GM19025 (cell line): ENCODE measurements around the gene TC2N.
"Not testable (repeated sequence)": the region's sequence is repeated elsewhere in the genome, so short reads cannot be mapped to it uniquely, and the experiment has no call there.

Experiments
- ATAC-seq: cut with Tn5 transposase; IDR thresholded peaks from one replicate; pipeline ENCODE4 v1.9.1; 2021; ENCODE audit warnings: mild to moderate bottlenecking, low read depth, moderate library complexity; ENCODE audit not compliant: unreplicated experiment

The TC2N gene

DNA sequence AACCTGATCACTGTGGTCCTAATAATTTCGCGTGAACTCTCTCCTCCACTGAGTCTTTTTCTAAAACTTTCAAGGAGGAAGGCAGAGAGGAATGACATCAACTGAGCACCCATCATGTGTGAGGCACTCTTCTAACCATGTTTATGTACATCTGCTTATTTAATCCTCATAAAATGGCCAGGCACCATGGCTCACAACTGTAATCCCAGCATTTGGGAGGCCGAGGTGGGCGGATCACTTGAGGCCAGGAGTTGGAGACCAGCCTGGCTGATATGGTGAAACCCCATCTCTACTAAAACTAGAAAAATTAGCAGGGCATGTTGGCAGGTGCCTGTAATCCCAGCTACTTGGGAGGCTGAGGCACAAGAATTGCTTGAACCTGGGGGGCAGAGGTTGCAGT lies 4.1 kb upstream of the TC2N start:
- not testable (repeated sequence) for ATAC-seq

DNA sequence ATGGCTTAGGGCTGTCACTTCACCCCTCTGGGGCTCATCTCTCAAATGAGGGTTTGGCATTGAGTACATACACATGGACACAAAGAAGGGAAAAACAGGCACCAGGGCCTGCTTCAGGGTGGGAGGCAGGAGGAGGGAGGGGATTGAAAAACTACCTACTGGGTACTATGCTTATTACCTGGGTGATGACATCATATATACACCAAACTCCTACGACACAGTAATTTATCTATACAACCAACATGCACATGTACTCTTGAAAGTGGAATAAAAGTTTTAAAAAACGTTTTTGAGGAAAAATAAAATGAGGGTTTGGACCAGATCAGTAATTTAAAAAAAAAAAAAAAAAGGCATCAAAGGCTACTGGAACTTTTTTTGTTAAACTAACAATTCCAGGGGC lies 3.6 kb upstream of the TC2N start:
- no peak for ATAC-seq

DNA sequence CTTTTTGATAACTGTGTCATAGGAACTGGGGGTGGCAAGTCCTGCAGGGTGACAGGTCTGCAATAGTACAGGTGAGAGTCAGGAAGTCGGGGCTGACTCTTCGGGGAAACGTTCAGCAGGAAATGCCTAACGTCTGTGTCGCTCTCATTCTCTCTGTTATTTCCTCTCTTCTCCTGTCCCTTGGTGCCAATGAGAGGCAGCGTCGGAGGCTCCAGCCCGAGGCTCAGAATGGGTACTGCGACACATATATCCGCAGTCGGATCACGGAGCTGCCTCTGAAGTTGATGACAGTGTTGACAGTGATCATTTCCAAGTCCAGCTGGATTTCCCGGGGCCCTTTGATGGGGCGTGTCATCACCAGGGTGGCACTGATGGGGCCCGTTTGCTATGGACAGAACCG lies 2.7 kb upstream of the TC2N start:
- ATAC-seq, result no peak

DNA sequence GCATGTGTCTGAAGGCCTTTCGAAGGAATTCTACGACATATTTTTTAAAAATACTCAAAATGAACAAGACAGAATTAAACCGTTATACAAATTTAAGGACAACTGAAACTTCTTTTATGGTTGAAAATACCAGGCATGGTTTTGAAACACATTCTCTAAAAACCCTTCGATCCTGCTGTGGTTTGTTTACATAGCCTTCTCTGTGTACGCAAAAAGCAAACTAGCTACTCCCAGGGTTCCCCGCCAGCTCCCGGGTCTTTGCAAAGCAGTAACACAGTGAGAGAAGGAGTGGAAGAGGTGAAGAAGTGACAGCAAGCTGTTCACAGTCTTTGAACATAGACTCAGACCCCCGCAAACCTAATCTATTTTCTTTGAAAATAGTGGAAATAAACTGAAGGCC lies 2.2 kb upstream of the TC2N start:
- ATAC-seq, result no peak

DNA sequence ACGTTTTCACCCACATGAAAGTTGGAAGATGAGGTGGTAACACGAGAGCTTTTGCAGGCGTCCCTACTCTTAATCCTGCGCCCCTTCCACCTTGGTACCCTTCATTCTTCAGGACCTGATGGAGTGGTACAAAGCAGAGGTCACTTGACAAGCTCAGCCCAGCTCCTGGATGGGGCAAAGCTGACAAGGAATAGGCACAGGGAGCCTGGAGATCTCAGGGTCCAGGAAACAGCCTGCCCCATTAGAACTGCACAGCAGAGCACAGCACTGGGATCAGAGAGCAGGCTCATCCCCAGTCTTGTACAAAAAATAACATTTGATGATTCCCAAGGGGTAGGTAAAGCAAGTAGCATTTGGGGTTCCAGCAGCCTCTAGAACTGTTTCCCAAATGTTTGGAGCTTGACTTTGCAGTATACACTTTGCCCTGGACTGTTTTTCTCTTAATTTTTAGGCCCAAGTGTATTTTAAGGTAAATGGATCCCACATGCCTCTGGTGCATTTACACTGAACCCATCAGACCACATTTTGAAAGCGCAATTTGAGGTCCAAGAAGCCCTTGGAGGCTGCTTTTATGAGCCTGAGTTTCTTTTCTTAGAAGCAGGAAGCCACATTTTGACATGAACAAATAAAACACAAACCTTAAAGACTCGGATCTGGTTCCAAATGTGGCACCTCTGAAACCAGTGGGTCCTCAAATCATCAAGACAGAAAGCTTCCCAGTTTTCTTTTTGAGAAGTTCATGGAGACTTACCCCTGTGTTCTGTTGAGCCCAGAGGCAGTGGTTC lies 633 bp downstream of the TC2N start:
- no peak for ATAC-seq

DNA sequence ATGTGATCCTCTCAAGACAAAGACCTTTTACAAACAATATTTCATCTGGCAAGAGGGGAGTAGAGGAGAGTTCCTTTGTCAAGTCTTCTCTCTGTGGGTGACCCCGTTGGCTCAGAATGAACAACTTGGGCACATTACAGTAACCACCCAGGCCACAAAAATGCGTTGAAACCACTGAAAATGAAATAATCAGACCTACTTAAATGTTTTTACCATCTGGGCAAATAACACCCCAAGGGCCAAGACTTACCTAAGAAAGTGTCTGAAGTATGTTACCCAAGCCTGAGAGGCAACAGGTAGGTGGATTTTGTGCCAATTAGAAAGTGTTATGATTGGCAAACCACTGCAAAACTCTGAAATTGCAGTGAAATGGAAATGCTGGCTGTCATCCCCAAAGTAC lies 1.3 kb downstream of the TC2N start:
- ATAC-seq, result no peak

DNA sequence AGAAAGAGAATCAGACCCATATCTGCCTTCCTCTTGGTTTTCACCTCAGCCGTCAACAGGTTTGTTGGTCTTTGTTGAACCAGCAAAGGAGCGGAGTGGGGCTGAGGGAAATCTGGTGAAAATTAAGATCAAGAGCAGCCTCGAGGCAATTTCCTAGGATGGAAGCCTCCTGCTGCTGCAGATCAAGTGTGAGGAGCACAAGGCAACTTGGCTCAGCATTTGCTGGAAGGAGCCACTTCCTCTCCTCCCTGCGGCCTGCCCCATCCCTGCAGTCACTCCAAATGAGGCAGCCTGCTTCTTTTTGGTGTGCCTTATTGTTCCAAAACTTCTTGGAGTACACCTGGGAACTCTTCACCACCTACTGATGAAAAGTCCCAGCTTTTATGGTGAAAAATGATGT lies 4.9 kb downstream of the TC2N start:
- no peak for ATAC-seq

DNA sequence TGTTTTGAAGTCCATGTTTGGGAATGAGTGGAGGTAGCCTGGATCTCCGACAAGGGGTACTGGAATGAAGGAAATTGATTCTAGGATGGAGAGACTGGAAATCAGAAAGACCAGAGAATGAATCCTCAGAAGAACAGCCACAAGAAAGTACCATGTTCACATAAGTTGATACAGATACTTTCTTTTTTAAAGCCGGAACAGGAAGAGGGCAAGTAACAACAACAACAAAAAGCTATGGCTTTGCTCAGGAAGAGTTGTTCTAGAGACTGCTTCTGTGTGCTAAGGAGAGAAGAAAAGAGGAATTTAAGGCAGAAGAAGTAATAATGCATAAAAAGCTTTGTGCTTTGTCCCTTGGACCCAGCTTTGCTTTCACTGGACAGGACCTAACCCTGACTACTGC lies 6.2 kb downstream of the TC2N start:
- no peak for ATAC-seq

DNA sequence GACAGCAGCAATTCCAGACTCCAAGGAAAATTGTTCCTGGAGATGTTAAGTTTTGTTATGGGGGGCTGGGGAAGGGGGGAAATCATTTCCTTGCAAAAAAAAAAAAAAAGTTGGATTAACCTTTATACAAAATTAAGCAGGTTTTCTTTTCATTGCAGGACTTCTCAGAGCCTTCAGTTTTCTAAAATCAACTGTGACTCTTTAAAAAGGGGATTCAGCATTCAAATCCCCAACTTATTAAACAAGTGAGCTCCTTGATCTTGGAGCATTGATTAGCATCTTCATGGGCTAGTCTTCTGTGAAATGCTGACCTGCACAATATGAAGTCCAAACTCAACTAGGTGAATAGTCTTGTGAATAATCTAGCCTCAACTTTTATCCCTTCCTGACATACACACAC lies 7.1 kb downstream of the TC2N start:
- no peak for ATAC-seq

DNA sequence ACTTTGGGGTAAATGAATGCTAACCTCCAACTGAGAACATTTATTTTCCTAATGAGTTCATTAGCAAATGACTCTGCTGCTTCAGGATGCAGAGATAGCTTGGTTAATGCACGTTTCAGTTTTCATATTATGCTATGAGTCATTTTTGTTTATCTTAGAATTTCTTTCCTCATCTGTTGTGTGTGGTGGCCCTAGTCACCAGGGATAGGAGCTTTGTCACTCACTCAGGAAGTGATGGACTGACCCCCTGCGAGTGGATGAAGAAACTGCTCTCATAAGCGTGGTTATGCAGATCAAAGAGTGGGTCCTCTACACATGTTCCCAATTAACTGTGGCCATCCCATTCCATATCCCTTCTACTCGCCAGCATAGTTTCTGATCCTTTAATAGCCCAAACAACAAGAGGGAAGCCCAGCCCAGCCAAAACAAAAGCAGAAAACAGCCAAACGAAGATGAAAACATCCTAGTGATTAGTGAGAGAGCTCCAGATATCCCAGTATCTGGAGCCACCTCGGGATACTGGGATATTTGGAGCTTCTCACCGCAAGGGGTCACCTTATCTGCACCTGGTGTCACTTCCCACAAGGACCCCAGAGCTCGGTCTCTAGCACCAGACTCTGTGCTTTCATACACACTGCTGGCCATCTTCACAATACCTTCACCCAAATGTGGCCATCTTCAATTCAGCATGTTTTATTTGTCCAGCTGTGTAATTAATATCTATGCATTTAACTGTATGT lies 8.6 kb downstream of the TC2N start:
- peak; percentile 57 for ATAC-seq

DNA sequence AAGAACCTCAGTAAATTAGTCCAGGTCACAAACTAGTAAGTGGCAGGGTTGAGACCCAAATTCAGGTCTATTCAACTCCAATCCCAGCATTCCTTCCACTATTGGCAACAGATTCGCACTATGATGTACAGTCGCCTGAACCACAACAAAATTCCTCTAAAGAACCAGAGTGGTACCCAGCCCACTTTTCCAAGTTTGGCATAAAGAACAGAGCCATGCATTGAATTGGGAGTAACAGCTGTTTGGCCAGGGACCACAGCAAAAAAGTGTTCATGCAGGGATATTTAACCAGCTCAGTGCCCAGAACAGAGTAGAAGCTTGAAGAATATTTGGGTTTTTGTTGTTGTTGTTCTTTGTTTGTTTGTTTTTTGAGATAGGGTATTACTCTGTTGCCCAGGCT lies 9.7 kb downstream of the TC2N start:
- no peak for ATAC-seq

DNA sequence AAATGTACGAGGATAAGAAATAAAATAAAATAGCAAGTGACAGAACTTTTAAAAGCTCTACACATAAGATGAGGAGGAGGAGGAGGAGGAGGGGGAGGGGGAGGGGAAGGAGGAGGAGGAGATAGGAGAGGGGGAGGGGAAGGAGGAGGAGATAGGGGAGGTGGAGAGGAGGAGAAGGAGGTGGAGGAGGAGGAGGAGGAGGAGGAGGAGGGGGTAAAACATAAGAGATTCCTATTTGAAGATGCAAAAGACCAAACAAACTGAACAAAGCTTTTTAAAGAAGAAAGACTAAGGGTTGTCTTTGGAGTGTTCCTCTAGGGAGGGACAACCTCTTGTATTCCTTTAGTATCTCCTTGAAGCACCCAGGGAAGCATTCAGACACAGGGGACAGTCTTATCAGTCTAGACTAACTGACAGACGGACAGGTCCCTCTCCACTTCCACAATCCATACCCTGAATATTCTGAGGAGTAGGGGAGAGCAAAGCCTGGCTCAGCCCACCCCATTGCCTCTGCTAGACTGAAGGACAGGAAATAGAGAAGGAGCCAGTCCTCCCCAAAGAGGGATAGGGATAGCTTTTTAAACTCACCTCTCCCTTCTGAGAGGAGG lies 12.9 kb downstream of the TC2N start:
- ATAC-seq, result no peak

DNA sequence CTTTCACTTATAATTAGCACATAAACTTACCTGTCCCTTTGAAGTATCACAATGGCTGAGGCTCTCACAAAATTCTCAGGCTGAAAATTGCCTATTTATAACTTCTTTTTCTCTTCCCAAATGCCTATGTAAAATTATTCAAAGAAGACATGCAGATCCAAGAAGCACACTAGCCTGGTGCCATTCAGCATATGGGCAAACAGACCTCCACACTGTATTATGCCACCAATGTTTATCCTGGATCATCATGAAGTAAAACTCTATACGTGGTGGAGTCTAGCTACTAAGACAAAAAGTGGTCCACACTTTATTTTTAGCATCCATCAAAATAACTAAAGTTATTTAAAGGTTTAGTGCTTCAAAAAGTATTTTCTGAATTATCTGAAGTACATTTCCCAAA lies 15.8 kb downstream of the TC2N start:
- ATAC-seq, result no peak

DNA sequence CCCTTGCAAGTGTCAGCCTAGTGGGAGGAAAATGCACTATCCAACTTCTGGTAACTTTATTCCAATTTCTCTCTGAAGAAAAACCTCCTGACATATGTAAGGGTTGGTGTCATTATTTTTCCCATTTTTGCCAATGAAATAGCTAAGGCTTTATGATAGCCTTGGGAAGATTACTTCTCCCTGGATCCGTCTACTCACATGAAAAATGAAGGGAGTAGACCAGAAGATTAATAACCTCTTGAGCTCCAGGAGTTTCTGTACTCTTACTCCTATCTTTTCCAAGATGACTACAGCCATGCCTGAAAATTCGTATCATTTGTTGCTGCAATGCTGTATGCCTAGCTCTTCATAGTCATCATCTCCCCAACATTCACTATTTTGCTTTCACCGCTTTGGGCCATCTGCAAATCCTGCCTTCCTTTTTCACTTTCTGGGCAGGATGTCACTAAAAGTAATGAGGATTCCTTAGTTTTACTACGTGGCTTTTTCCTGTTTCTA lies 18.8 kb downstream of the TC2N start:
- no peak for ATAC-seq

DNA sequence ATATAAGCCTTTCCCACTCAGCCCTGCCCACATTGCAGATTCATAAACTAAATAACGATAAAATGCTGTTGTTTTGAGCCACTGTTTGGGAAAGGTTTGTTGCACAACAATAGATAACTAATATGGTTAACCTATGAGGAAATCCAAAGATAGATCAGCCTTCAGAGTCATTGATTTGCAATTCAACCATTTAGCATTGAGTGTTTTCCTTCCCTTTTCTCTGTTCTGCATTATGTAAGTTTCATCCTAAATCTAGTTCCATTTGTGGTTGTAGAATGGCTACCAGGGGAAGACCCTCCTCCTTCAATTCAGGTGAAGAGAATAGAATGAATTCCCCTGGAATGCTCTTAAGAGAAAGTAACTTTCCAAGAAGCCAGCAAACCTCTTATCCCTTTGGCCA lies 19.6 kb downstream of the TC2N start:
- no peak for ATAC-seq

DNA sequence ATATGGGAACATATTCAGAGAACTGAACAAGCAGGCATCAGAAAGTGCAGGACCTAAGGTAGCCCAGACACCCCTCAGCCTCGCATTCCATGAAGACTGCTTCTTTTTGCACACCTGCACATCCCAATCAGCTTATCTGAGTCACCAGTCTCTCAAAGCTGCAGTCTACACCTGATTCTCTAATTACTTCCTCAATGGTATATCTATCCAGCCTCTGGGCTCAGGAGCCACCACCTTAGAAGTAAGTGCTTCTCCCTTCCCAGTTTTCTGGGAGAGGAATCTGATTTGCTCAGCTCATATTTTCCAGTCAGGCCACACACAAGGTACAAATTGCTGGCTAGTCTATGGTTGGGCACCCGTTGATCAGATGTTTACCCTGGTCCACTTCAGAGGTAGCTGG lies 21.7 kb downstream of the TC2N start:
- ATAC-seq, result no peak

DNA sequence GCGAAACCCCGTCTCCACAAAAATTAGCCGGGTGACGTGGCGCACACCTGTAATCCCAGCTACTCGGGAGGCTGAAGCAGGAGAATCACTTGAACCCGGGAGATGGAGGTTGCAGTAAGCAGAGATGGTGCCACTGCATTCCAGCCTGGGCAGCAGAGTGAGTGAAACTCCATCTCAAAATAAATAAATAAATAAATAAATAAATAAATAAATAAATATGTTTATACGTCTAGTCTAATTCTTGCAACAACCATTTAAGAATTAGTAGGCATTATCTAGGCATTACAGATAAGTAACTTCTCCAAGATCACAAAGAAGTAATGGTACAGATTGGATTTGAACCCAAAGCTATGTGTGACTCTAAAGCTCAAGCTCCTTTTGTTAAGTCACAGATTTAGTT lies 22.3 kb downstream of the TC2N start:
- not testable (repeated sequence) for ATAC-seq

DNA sequence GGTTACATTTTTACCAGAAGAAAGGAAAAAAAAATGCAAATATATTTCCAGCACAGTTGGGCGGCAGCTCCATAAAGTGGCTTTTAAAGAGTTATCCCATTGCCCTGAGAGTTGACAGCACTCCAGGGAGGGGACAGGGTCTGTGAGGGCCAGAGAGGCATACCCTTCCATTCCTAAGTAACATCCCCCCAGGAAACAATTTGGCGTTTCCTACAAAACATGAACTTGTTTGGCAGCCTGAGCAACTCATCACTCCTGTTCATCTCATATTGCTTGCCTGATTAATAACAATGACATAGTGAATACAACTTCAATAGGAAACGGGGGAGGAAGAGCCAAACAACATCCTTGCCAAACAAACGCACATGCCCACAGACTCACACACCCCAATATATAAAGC lies 23.3 kb downstream of the TC2N start:
- no peak for ATAC-seq

DNA sequence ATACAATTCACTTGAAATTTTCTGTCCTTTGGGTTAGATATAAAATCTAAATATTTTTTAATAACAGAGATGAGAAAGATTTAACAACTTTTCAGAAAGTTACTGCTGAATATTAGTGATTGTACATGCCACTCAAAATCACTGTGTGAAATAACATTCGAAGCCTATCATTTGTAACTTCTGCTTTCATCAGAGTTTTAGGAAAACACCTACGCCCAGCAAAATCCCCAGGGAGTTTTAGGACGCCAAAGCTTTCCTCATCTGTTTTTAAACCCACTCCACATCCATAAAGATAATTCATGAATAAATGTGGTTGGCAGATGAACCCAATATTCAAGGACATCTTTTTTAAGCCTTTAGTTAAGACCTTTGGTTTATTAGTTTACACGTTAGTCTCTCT lies 23.9 kb downstream of the TC2N start:
- ATAC-seq, result no peak

DNA sequence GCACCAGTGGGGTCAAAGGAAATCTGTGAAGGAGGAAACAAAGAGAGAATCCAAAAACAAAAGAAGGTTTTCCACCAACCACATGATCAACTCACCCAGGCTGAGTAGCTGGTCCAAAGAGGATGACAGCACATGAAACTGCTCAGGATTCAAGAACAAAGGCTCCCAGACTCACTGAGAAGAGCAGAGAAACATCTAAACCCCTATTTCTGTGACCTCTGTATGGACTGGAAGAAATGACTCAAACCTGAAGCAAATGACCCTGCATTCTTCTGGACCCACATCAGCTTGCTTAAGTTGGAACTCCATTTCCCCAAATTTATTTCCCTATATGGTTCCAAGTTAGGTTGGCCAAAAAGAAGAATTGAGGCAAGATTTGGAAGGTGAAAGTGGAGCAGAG lies 26.3 kb downstream of the TC2N start:
- no peak for ATAC-seq

DNA sequence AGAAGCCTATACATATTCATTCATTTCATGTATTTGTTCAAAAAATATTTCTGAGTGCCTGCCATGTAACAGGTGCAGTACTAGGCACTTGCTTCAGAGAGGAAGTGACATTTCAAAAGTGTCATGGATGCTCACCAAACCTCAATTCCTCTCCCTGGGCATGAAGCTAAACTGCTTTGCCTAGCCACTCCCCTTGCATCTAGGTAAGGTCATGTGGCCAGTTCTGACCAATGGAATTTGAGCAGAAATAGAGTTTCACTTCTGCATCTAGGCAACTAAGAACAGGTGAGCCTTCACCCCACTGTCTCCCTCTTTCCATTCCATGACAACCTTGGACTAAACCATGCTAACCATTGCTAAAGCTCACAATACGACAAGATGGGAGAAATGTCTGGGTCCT lies 27.6 kb downstream of the TC2N start:
- ATAC-seq, result no peak

DNA sequence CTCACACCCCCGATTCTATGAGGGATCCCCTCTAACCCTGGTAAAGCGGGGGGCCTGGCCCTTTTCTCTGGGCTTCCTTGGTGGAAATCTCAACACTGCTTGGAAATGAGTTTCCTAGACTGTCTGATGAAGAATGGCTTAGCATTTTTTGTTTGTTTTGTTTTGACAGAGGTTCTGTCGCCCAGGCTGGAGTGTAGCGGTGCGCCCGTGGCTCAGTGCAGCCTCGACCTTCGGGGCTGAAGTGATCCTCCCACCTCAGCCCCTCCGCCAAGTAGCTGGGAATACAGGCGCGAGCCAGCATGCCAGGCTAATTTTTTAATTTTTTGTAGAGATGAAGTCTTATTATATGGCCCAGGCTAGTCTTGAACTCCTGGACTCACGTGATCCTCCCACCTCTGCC lies 30.3 kb downstream of the TC2N start:
- no peak for ATAC-seq
